Bronchial epithelial cell (primary cell): ENCODE measurements around the gene FAM98A. TPM values are rescaled to one million over a fixed set of nuclear protein-coding genes. Genes with fewer than 3 reads are reported as not detected.
A peak's percentile ranks its signal among the peaks of the same experiment; 100 is the strongest.

Experiments
- DNase-seq: peaks from one replicate; pipeline ENCODE4 v3.0.0-alpha.2; 2010; ENCODE audit warnings: low read depth
- FAIRE-seq: peaks from 2 replicates; lab custom pipeline; 2011; peaks lifted over from hg19 to GRCh38; lab: Jason Lieb, UNC
- H3K27me3 ChIP-seq: 2 replicates; pipeline ENCODE4 v1.5.1; 2011; ENCODE audit warnings: low read length; ENCODE audit not compliant: control insufficient read depth, insufficient read depth
- H3K36me3 ChIP-seq: 2 replicates; pipeline ENCODE4 v1.5.1; 2011; ENCODE audit warnings: low read length; ENCODE audit not compliant: control insufficient read depth, insufficient read depth
- H3K4me3 ChIP-seq: 2 replicates; pipeline ENCODE4 v1.5.1; 2011; ENCODE audit warnings: mild to moderate bottlenecking, low read depth, low read length, control low read depth
- total RNA-seq: library from RNA; depleted of rRNA; stranded (reverse); fragments of >200 nt; gene quantifications from 2 replicates; pipeline ENCODE4 v1.2.1, GENCODE V29; 2014
- TF ChIP-seq, protein P1 (sequence below): IDR thresholded peaks from 2 replicates; pipeline ENCODE4 v1.5.1; 2011; ENCODE audit warnings: mild to moderate bottlenecking, moderate library complexity, low read length, control low read depth, inconsistent platforms; ENCODE audit not compliant: insufficient read depth, severe bottlenecking

FAM98A gene
- total RNA-seq, 1 donor from 2014 or later = 16.1 TPM

GRCh38 chr2:33595385-33595784 is 3.7 kb downstream of the FAM98A start:
- TF ChIP-seq, protein P1, sequence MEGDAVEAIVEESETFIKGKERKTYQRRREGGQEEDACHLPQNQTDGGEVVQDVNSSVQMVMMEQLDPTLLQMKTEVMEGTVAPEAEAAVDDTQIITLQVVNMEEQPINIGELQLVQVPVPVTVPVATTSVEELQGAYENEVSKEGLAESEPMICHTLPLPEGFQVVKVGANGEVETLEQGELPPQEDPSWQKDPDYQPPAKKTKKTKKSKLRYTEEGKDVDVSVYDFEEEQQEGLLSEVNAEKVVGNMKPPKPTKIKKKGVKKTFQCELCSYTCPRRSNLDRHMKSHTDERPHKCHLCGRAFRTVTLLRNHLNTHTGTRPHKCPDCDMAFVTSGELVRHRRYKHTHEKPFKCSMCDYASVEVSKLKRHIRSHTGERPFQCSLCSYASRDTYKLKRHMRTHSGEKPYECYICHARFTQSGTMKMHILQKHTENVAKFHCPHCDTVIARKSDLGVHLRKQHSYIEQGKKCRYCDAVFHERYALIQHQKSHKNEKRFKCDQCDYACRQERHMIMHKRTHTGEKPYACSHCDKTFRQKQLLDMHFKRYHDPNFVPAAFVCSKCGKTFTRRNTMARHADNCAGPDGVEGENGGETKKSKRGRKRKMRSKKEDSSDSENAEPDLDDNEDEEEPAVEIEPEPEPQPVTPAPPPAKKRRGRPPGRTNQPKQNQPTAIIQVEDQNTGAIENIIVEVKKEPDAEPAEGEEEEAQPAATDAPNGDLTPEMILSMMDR = no peak
- DNase-seq = no peak
- H3K36me3 ChIP-seq = peaks cover 7% of the 10 kb centered on the region
- no peak overlapping the region for H3K4me3 ChIP-seq
- no peaks in the 10 kb centered on the region for H3K27me3 ChIP-seq
- FAIRE-seq = no peak

GRCh38 chr2:33589444-33589843 is 9.7 kb downstream of the FAM98A start:
- FAIRE-seq = no peak
- no peak for DNase-seq
- TF ChIP-seq, protein P1 = no peak
- Histone ChIP-seq H3K4me3 (no peak overlapping the region), H3K36me3 (peaks cover 11% of the 10 kb centered on the region), H3K27me3 (no peaks in the 10 kb centered on the region)

DNA sequence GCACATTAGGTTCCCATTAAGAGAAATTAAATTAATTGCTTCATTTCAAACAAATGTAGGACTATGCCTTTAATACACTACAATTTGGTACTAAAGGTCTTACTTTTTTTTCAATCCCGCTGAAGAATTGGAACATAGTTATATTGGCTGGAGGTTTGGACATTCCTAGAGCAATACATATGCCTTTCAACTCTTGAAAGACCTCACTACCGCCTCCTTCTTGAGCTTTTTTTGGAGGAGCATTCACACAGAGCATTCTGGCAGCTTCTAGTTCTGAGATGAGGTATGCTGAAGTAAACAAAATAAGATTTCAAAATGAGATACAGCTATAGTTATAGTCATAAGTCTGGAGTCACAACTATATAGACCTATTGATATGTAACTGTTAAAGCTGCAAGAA is 10.9 kb downstream of the FAM98A start:
- FAIRE-seq = no peak
- peaks cover 8% of the 10 kb centered on the region for H3K36me3 ChIP-seq
- no peaks in the 10 kb centered on the region for H3K27me3 ChIP-seq
- DNase-seq = no peak
- H3K4me3 ChIP-seq = no peak overlapping the region
- TF ChIP-seq, protein P1 = no peak

DNA sequence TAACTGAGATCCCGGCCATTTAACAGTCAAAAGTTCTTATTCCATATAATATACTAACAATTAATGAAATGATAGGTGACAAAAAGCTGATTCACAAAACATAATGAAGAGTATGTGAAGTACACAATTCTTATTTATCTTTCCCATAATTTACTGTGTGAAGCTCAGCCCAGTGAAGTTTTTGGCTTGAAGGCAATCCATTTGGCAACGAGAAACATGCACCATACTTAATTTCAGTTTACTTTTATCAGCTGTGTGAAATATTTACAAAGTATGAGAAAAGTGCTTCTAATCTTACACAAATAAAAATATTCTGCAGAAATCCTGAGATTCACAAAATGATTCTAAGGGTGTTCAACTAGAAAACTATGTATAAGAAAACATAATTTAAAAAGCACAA is 12.3 kb downstream of the FAM98A start:
- peaks cover 6% of the 10 kb centered on the region for H3K36me3 ChIP-seq
- FAIRE-seq (no peak), DNase-seq (no peak)
- TF ChIP-seq, protein P1 = no peak
- H3K4me3 ChIP-seq = no peak overlapping the region
- no peaks in the 10 kb centered on the region for H3K27me3 ChIP-seq

DNA sequence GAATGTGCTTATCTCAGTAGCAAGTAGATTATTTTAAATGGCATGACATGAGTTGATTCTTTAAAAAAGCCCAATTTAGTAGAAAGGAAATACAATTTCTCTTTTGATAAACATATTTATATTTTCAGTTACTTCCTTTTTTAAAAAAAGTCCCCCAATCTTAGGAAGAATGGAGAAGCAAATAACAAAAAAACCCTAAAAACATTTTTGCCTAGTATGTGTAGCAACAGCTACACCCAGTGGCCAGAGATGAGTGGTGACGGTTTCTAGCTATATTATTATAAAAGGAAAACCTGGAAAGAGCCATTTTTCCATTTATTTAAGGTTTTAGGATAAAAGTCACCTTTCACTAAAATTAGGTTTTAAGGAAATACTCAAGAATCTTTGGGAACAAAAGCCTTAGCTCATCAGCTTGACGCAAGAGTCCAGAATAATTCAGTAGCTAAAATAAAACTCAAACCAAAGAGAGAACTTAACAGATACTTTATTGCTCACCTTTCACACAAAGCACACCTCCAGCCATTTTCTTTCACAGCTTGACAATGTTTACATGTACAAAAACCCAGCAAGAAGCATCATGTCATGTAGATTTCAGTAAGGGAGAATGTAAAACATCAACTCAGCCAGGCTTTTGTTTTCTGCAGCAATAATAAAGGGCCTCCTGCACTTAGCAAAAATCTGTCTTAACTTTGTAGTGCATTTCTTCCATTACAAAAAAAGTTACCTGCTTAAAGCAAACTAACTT is 15.7 kb downstream of the FAM98A start:
- peak; percentile 13 for FAIRE-seq

More for the DNA sequence above, 15.7 kb downstream of the FAM98A start:
- TF ChIP-seq, protein P1 = peak; percentile 54
- DNase-seq = peak; percentile 13
- Histone ChIP-seq H3K27me3 (no peaks in the 10 kb centered on the region), H3K36me3 (peaks cover 6% of the 10 kb centered on the region), H3K4me3 (no peak overlapping the region)
